Mucosa of descending colon (tissue), 3 donors: ENCODE data around the gene PDE3B. TPM values are rescaled to one million over a fixed set of nuclear protein-coding genes. Genes with fewer than 3 reads are reported as not detected.

Source experiments
- ATAC-seq: fragments of 200-7000 bp; cut with Tn5 transposase; one replicate; pipeline ENCODE4 v1.9.1; 2020; ENCODE audit warnings: mild to moderate bottlenecking, moderate library complexity
- DNase-seq, 3 donors: peaks; one replicate each; pipeline ENCODE4 v3.0.0-alpha.2; 2020
- H3K36me3 ChIP-seq: fragments of 200-600 bp; one replicate; pipeline ENCODE4 v1.8.0; 2021; ENCODE audit warnings: low read depth, mild to moderate bottlenecking
- H3K4me1 ChIP-seq: fragments of 200-600 bp; one replicate; pipeline ENCODE4 v1.8.0; 2021; ENCODE audit warnings: low read depth, mild to moderate bottlenecking
- H3K4me3 ChIP-seq: fragments of 200-600 bp; one replicate; pipeline ENCODE4 v1.8.0; 2021; ENCODE audit warnings: mild to moderate bottlenecking
- H3K9me3 ChIP-seq: fragments of 200-600 bp; one replicate; pipeline ENCODE4 v1.8.0; 2021; ENCODE audit warnings: mild to moderate bottlenecking
- intact Hi-C, 2 donors: fragments of 100-400 bp; cut with DNase I in 1 of 2; cut with micrococcal nuclease in 1 of 2; formaldehyde crosslinking; loops; one replicate each; pipeline versions ENCODE4 v1.11.0 to v1.11.1; 2022; cut with DNase I, micrococcal nuclease
- total RNA-seq, 3 donors: library from RNA; stranded (reverse); fragmentation: NEBNext Ultra II Directional in 2 of 3; extraction: Animal tissue kit (Norgen Biotek cat#: 25700) in 2 of 3; gene quantifications; one replicate each; pipeline versions ENCODE4 v1.2.1 to v1.2.4, GENCODE V29; 2021 to 2023
- TF ChIP-seq, protein P1 (sequence below): fragments of 200-600 bp; IDR thresholded peaks from one replicate; pipeline ENCODE4 v1.8.0; 2022; ENCODE audit warnings: antibody characterized with exemption, mild to moderate bottlenecking
- donor health status: DM: no; HTN: no; CAD: no; lungs with moderate emphysema.
- donor health status: DM: no; HTN: no; CAD: no.
- donor health status: DM: no; HTN: yes; CAD: no.

The PDE3B gene
- total RNA-seq, 3 donors from 2014 or later, result 22.4 to 47.0 (median 25.9) TPM

DNA sequence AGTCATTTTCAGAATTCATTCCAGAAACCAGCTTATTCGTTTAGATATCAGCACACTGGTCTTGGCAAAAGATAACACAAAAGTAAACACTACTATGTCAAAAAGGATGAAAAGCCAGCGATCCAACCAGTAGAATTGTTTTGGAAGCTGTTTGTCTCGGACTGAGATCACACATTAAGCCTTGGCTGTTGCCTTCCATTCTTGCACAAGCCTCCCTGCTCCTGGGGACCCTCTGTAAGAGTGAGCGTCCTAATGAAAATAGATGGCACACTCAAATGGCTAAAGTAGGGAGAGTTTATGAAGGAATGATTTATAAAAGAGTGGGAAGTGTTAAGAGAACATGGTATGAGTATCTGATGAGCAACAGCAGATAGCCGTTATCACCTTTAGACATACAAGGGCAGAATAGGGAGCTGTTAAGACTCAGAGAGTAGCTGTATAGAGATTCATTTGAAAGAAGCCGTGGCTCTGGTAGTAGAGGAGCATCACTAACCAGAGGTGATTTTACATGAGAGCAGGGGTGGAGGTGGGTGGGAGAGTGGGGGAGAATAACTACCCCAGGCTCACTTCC lies 25.2 kb downstream of the PDE3B start:
- no peaks in the 10 kb centered on the region for H3K36me3 ChIP-seq
- H3K4me1 ChIP-seq, result no peaks in the 10 kb centered on the region
- no peaks in the 10 kb centered on the region for H3K9me3 ChIP-seq
- intact Hi-C loops, result no loop called here
- H3K4me3 ChIP-seq, result no peak overlapping the region
- ATAC-seq, result no peak
- DNase-seq, result no peak
- TF ChIP-seq, protein P1, sequence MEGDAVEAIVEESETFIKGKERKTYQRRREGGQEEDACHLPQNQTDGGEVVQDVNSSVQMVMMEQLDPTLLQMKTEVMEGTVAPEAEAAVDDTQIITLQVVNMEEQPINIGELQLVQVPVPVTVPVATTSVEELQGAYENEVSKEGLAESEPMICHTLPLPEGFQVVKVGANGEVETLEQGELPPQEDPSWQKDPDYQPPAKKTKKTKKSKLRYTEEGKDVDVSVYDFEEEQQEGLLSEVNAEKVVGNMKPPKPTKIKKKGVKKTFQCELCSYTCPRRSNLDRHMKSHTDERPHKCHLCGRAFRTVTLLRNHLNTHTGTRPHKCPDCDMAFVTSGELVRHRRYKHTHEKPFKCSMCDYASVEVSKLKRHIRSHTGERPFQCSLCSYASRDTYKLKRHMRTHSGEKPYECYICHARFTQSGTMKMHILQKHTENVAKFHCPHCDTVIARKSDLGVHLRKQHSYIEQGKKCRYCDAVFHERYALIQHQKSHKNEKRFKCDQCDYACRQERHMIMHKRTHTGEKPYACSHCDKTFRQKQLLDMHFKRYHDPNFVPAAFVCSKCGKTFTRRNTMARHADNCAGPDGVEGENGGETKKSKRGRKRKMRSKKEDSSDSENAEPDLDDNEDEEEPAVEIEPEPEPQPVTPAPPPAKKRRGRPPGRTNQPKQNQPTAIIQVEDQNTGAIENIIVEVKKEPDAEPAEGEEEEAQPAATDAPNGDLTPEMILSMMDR, result no peak

DNA sequence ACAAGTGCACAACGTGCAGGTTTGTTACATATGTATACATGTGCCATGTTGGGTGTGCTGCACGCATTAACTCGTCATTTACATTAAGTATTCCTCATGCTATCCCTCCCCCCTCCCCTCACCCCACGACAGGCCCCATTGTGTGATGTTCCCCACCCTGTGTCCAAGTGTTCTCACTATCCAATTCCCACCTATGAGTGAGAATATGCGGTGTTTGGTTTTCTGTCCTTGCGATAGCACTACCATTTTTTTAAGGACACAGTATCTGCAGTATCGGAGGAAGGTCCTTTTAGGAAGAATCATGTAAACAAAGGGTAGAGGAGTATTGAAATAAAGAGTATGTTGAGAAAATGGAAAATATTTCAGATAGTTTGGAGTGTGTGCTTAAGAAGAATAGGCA lies 25.9 kb downstream of the PDE3B start:
- ATAC-seq (no peak), DNase-seq (no peak)
- intact Hi-C loops, result no loop called here
- H3K4me1 ChIP-seq, result no peaks in the 10 kb centered on the region
- H3K36me3 ChIP-seq, result no peaks in the 10 kb centered on the region
- TF ChIP-seq, protein P1, result no peak
- H3K9me3 ChIP-seq, result no peaks in the 10 kb centered on the region
- no peak overlapping the region for H3K4me3 ChIP-seq

DNA sequence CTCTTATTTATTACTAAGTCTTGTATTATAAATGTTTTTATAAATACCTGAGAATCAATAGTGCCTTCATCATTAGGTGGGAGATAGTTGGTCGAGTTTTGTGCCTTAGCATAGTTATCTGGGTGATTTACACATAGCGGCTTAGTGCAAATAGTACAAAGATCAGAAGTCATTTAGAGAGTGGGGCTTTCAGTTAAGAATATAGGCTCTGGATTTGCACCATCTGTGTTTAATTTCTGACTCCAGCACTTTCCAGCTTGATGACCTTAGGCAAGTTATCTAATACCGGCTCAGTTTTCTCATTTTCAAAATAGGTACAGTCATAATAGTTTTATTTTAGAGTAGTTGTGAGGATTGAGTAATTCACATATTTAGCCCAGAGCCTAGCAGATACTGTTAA lies 26.4 kb downstream of the PDE3B start:
- no peak for ATAC-seq
- intact Hi-C loops, result no loop called here
- TF ChIP-seq, protein P1, result no peak

DNA sequence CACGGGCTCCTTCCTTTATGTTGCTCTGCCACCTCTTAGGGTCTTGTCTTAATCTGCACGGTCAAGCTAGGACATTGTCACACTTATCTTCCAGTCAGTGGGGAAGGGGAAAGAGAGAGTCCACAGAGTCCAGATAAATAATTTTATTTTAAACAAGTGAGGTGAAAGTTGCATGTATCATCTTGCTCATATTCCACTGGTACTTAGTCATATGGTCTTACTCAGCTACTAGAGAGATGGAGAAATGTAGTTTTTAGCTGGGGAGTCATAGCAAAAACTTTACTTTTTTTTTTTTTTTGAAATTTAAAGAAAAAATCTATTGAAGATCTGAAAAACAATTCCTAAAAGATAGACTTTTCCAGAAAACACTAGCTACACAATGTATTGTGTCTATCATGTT lies 29.0 kb downstream of the PDE3B start:
- H3K9me3 ChIP-seq, result no peaks in the 10 kb centered on the region
- no peak overlapping the region for H3K4me3 ChIP-seq
- DNase-seq, result no peak
- intact Hi-C loops, result no loop called here
- H3K36me3 ChIP-seq, result no peaks in the 10 kb centered on the region
- ATAC-seq, result no peak
- TF ChIP-seq, protein P1, result no peak
- H3K4me1 ChIP-seq, result no peaks in the 10 kb centered on the region

More for the DNA sequence above, 26.4 kb downstream of the PDE3B start:
- no peaks in the 10 kb centered on the region for H3K9me3 ChIP-seq
- H3K36me3 ChIP-seq, result no peaks in the 10 kb centered on the region
- no peak for DNase-seq
- H3K4me1 ChIP-seq, result no peaks in the 10 kb centered on the region
- H3K4me3 ChIP-seq, result no peak overlapping the region

DNA sequence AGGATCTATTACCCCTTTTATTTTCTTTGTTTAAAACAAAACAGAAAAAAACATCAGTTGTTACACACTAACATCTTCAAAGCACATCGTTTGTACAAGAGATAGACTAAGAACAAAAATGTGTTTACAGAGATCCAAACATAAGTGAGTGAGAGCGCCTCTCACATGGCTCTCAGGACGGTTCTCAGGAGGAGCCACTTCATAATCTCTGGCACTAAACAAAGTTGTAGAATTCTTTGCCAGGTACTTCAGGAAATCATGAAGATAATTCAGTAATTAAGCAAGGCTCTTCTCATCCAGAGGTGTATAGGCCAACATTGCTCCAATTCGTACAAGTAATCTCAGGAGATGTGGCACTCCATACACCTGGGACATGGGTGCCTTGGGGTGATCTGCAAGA lies 29.8 kb downstream of the PDE3B start:
- Histone ChIP-seq H3K9me3 (no peaks in the 10 kb centered on the region), H3K4me1 (no peaks in the 10 kb centered on the region), H3K4me3 (no peak overlapping the region), H3K36me3 (no peaks in the 10 kb centered on the region)
- TF ChIP-seq, protein P1, result no peak
- no peak for ATAC-seq
- DNase-seq, result no peak
- intact Hi-C loops, result no loop called here

DNA sequence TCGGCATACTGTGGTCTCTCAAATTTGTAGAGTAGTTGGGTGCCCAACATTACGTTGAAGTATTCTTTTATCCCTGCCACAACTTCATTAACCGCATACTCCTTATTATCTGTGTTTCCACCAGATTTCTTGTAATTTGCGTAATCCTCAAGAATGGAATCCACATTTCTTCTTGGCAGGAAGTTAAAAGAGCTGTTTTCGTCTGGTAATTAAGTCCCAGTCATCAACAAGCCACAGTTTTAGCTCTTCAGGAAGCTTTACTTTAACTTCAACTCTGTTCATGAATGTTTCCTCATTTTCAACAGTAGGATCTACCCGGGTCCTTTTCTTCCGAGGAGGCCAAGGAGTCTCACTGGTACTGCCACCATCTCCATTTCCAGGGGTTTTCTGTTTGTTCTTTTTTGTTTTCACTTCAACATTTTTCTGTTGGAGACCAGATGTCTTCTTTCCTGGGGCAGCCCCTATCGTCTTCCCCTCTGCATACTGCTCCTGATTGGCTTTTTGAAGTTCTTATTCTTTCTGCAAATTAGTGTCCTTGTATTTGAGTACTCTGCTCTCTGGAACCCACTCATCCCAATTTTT lies 30.3 kb downstream of the PDE3B start:
- H3K36me3 ChIP-seq, result no peaks in the 10 kb centered on the region
- no peak for DNase-seq
- intact Hi-C loops, result no loop called here
- no peaks in the 10 kb centered on the region for H3K9me3 ChIP-seq
- TF ChIP-seq, protein P1, result no peak
- no peak overlapping the region for H3K4me3 ChIP-seq
- ATAC-seq, result no peak
- H3K4me1 ChIP-seq, result no peaks in the 10 kb centered on the region
